IMR-90 (cell line): ENCODE measurements around the gene FEN1. TPM values are rescaled to one million over a fixed set of nuclear protein-coding genes. Genes with fewer than 3 reads are reported as not detected.

Experiments used
- polyA plus RNA-seq, 3 experiments: library from polyadenylated mRNA; depleted of rRNA; stranded (reverse); fragments of >200 nt; gene quantifications; 2 replicates each; pipeline ENCODE4 v1.2.3, GENCODE V29; 2012; ENCODE audit warnings: low replicate concordance in 1 of 3
- total RNA-seq: library from RNA; depleted of rRNA; stranded (reverse); fragments of >200 nt; gene quantifications from 2 replicates; pipeline ENCODE4 v1.2.3, GENCODE V29; 2012; rRNA removed

FEN1 gene
- total and polyA plus RNA-seq, 2 of the 4 experiments (the other 2 are of a cell fraction), result 23.0 to 41.9 TPM

Other genes starting within 250 kb of the FEN1 start
- under 0.01 TPM in 1 of 2 replicates, not detected in the other for gene SYT7, start 211.8 kb upstream of the FEN1 start, total RNA-seq
- 0.19 and 0.26 TPM in 2 replicates for gene SYT7, start 211.8 kb upstream of the FEN1 start, polyA plus RNA-seq (2012; rRNA removed)
- gene DAGLA, start 112.5 kb upstream of the FEN1 start, total RNA-seq, result 0.83 and 0.90 TPM in 2 replicates
- 3.8 and 4.6 TPM in 2 replicates for gene DAGLA, start 112.5 kb upstream of the FEN1 start, polyA plus RNA-seq (2012; rRNA removed)
- gene MYRF, start 40.3 kb upstream of the FEN1 start, total RNA-seq, result 1.6 and 1.7 TPM in 2 replicates
- gene MYRF, start 40.3 kb upstream of the FEN1 start, polyA plus RNA-seq (2012; rRNA removed), result 10.6 and 10.7 TPM in 2 replicates
- 70.0 and 107 TPM in 2 replicates for gene TMEM258, start 312 bp upstream of the FEN1 start, total RNA-seq
- gene TMEM258, start 312 bp upstream of the FEN1 start, polyA plus RNA-seq (2012; rRNA removed), result 280 and 290 TPM in 2 replicates
- gene FADS1, start 24.1 kb downstream of the FEN1 start, total RNA-seq, result 16.3 and 16.9 TPM in 2 replicates
- gene FADS1, start 24.1 kb downstream of the FEN1 start, polyA plus RNA-seq (2012; rRNA removed), result 17.6 and 18.4 TPM in 2 replicates
- gene FADS2, start 35.4 kb downstream of the FEN1 start, total RNA-seq, result 31.9 and 33.3 TPM in 2 replicates
- gene FADS2, start 35.4 kb downstream of the FEN1 start, polyA plus RNA-seq (2012; rRNA removed), result 88.4 and 98.4 TPM in 2 replicates
- 38.0 and 54.5 TPM in 2 replicates for gene FADS3, start 98.6 kb downstream of the FEN1 start, total RNA-seq
- 110 and 147 TPM in 2 replicates for gene FADS3, start 98.6 kb downstream of the FEN1 start, polyA plus RNA-seq (2012; rRNA removed)
- gene RAB3IL1, start 124.7 kb downstream of the FEN1 start, total RNA-seq, result 0.28 and 0.72 TPM in 2 replicates
- 1.9 TPM in 2 replicates for gene RAB3IL1, start 124.7 kb downstream of the FEN1 start, polyA plus RNA-seq (2012; rRNA removed)
- gene BEST1, start 157.4 kb downstream of the FEN1 start, total RNA-seq, result 0.83 and 0.90 TPM in 2 replicates
- 1.2 and 1.4 TPM in 2 replicates for gene BEST1, start 157.4 kb downstream of the FEN1 start, polyA plus RNA-seq (2012; rRNA removed)
- 344 and 385 TPM in 2 replicates for gene FTH1, start 174.7 kb downstream of the FEN1 start, total RNA-seq
- 2,453 and 2,516 TPM in 2 replicates for gene FTH1, start 174.7 kb downstream of the FEN1 start, polyA plus RNA-seq (2012; rRNA removed)